ENCODE results near the gene NYNRIN.

Gene NYNRIN

GRCh38 chr14:24465368-24465767 is 66.6 kb downstream of the NYNRIN start:
- Histone ChIP-seq H3K4me1 (no peaks in the 10 kb centered on the region), H3K9me3 (no peaks in the 10 kb centered on the region)
- in situ Hi-C loops (cut with MboI; ENCODE audit: low sequenced_read_pairs) = no loop called here

DNA sequence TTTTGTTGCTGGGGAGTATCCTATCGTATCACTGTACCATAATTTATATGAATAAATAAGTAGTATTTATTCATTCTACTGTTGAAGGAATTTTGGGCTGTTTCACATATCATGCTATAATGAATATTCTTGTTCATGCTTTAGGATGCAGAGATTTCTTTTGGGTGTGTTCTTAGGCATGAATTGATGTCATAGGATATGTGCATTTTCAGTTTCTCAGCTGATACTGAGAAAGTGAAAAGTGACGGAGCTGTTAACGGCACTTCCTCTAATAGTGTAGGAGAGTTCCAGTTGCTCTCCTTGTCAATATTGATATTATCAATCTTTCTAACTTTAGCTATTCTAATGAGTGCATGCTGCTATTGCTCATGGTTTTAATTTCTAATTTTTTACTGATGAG is 67.0 kb downstream of the NYNRIN start:
- H3K36me3 ChIP-seq (replicated peaks) = no peaks in the 10 kb centered on the region
- H3K27me3 ChIP-seq (ENCODE audit: low read depth) = no peaks in the 10 kb centered on the region
- in situ Hi-C loops (cut with MboI; ENCODE audit: low sequenced_read_pairs) = no loop called here
- H3K9me3 ChIP-seq = no peaks in the 10 kb centered on the region
- no peak overlapping the region for H3K4me3 ChIP-seq
- no peaks in the 10 kb centered on the region for H3K4me1 ChIP-seq
- DNase-seq (ENCODE audit: low spot score in 2 of 2) = no peak

More at GRCh38 chr14:24465368-24465767, 66.6 kb downstream of the NYNRIN start:
- H3K27me3 ChIP-seq (ENCODE audit: low read depth) = no peaks in the 10 kb centered on the region
- no peak for DNase-seq (ENCODE audit: low spot score in 2 of 2)
- no peaks in the 10 kb centered on the region for H3K36me3 ChIP-seq (replicated peaks)
- no peak overlapping the region for H3K4me3 ChIP-seq
